ENCODE data around the gene FUT3.
"Not testable (repeated sequence)": the region's sequence is repeated elsewhere in the genome, so short reads cannot be mapped to it uniquely, and the experiment has no call there.

FUT3 gene

GRCh38 chr19:5844456-5845433 lies 6.5 kb downstream of the FUT3 start:
- DNase-seq, result no peak

- DNase-seq, result no peak
Measured at GRCh38 chr19:5843295-5843927, 7.8 kb downstream of the FUT3 start.

GRCh38 chr19:5841735-5842111 lies 9.5 kb downstream of the FUT3 start:
- DNase-seq, result not testable (repeated sequence)

GRCh38 chr19:5839065-5840017 lies 11.9 kb downstream of the FUT3 start, which contains the start of gene FUT6:
FUT6 (minus strand) TSS chr19:5839702; CDS start chr19:5832567, 7,135 bp downstream.
- no peak for DNase-seq

- DNase-seq, result no peak
Measured at GRCh38 chr19:5838353-5839064, 12.7 kb downstream of the FUT3 start.

- no peak for DNase-seq
Measured at GRCh38 chr19:5837761-5838352, 13.4 kb downstream of the FUT3 start.

GRCh38 chr19:5832527-5833216 lies 18.6 kb downstream of the FUT3 start:
- DNase-seq, result no peak

GRCh38 chr19:5832061-5832460 lies 19.2 kb downstream of the FUT3 start:
- DNase-seq, result no peak

- no peak for DNase-seq
Measured at GRCh38 chr19:5831159-5831558, 20.1 kb downstream of the FUT3 start.

- DNase-seq, result no peak
Measured at GRCh38 chr19:5829567-5830310, 21.5 kb downstream of the FUT3 start.

- peak; percentile 24 for DNase-seq
Measured at GRCh38 chr19:5828661-5829566, 22.3 kb downstream of the FUT3 start.

GRCh38 chr19:5827891-5828660 lies 23.2 kb downstream of the FUT3 start:
- peak; percentile 75 for DNase-seq

GRCh38 chr19:5827342-5827890 lies 23.8 kb downstream of the FUT3 start:
- DNase-seq, result no peak

GRCh38 chr19:5826531-5827341 lies 24.5 kb downstream of the FUT3 start:
- DNase-seq, result peak; percentile 57

GRCh38 chr19:5825178-5825577 lies 26.1 kb downstream of the FUT3 start:
- DNase-seq, result no peak

- DNase-seq, result no peak
Measured at GRCh38 chr19:5824751-5825150, 26.5 kb downstream of the FUT3 start.

- DNase-seq, result no peak
Measured at GRCh38 chr19:5823579-5824281, 27.5 kb downstream of the FUT3 start.

All from DMS 273 treated with DMSO at 0.1 percent for 48 hours (cell line).